ENCODE data around the gene PXMP2. TPM values are rescaled to one million over a fixed set of nuclear protein-coding genes. Genes with fewer than 3 reads are reported as not detected.
"Not testable (repeated sequence)": the region's sequence is repeated elsewhere in the genome, so short reads cannot be mapped to it uniquely, and the experiment has no call there.

The PXMP2 gene
- total RNA-seq, 1 donor, result 19.2 TPM

DNA sequence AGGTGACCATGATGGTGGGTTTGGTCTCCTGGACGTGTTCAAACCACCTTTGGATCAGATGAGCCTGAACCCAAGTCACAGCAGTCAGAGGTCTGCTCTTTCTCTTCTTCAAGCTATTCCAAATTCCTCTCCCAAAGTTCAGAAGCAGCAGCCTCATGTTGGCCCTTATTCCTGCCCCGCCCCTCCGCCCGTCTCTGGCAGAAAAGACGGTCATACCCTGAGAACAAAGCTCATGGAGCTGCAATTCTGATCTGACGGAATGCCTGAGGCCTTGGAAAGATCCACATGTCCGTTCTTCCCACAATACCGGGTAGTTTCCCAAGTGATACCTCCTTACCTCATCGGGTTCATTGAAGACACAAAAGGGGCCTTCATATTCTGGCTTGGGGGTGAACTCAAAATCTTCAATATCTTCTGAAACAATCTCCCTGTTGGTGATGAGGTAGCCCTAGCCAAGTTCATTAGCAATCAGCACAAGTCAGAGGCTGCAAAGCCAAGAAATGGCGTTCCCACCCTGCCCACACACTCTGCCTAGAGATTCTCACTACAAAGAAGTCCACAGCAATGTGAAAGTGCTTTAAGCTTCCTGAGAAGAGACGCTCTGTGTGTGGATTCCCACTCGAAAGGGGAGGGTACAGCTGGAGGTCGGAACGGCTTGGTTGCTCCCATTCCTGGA, 11.5 kb upstream of the PXMP2 start:
- no peak overlapping the region for H3K4me3 ChIP-seq (ENCODE audit: low read depth, low read length)
- DNase-seq (ENCODE audit: low read depth), result no peak
- TF ChIP-seq, protein P1, sequence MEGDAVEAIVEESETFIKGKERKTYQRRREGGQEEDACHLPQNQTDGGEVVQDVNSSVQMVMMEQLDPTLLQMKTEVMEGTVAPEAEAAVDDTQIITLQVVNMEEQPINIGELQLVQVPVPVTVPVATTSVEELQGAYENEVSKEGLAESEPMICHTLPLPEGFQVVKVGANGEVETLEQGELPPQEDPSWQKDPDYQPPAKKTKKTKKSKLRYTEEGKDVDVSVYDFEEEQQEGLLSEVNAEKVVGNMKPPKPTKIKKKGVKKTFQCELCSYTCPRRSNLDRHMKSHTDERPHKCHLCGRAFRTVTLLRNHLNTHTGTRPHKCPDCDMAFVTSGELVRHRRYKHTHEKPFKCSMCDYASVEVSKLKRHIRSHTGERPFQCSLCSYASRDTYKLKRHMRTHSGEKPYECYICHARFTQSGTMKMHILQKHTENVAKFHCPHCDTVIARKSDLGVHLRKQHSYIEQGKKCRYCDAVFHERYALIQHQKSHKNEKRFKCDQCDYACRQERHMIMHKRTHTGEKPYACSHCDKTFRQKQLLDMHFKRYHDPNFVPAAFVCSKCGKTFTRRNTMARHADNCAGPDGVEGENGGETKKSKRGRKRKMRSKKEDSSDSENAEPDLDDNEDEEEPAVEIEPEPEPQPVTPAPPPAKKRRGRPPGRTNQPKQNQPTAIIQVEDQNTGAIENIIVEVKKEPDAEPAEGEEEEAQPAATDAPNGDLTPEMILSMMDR (IDR thresholded peaks at IDR 0.05; ENCODE audit: insufficient read depth, low read length), result no peak

DNA sequence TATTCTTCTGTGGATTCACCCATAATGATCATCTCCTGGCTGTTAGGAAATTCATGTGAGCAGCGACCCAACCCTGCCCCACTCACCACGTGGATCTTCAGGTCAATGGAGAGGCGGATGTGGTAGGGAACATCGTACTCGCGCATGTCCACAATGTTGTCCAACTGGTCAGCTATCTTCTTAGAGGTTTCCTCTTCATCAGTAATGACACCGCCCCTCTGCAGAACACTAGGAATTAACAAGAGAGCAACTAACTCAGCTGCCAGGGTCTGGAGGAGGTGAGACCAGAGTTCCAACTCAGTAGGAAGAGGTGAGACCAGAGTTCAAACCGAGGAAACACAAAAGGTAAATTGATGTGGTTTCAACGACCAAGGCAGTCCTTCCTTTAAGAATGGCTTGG, 9.9 kb upstream of the PXMP2 start:
- TF ChIP-seq, protein P1 (IDR thresholded peaks at IDR 0.05; ENCODE audit: insufficient read depth, low read length), result no peak
- H3K4me3 ChIP-seq (ENCODE audit: low read depth, low read length), result no peak overlapping the region
- no peak for DNase-seq (ENCODE audit: low read depth)

DNA sequence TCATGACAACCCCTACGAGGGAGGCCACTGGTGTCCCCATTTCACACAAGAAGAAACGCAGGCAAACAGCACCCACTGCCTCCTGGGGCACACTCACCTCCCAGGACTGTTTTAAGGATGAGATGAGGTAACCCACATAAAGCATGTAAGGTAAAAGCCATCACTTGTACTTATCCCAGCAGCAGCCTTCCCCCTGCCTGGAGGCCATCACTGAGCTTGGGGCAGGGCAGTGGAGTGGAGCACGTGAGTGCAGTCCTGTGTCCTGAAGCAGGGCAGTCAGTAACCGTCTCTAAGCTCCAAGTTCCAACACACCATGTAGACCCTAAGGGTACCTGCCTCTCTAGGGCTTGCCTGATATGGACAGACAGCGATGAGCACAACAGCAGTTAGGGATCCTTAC, 2.0 kb upstream of the PXMP2 start:
- TF ChIP-seq, protein P1 (IDR thresholded peaks at IDR 0.05; ENCODE audit: insufficient read depth, low read length), result no peak
- peak overlapping the region; percentile 9 for H3K4me3 ChIP-seq (ENCODE audit: low read depth, low read length)
- no peak for DNase-seq (ENCODE audit: low read depth)

DNA sequence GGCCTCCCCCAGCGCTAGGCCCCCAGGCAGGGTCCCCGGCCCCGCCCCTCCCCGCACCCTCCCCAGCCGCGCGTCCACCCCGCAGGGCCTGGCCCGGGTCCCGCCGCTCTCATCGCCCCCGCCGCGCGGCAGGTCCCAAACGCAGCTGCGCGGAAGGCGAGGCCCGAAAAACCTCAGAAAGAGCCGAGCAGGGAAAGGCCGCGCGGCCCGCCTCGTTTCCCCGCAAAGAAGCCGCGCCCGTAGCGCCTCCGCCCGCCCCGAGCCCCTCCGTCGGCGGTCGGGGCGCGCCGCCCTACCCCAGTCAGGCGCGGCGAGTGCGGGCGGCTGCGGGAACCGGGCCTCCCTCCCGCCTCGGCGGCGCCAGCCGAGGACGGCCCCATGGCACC, 569 bp upstream of the PXMP2 start:
- TF ChIP-seq, protein P1 (IDR thresholded peaks at IDR 0.05; ENCODE audit: insufficient read depth, low read length), result no peak
- no peak for DNase-seq (ENCODE audit: low read depth)
- peak overlapping the region; percentile 68 for H3K4me3 ChIP-seq (ENCODE audit: low read depth, low read length)

DNA sequence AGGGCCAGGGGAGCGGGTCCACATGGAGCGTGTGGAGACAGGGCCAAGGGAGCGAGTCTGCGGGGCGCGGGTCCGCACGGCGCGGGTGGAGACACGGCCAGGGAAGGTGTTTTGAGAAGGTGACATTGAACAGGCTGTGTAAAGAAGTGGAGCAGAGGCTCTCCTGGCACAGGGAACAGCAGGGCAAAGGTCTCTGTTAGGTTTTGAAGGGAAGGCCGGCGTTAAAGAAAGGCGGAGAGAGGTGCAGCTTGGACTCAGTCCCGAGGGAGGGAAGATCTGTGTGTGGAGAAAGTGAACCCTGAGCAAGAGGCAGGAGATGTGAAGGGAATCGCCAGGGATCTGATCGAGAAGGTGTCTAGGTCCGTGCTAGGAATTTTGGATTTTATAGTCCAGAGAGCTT, 1.8 kb downstream of the PXMP2 start:
- H3K4me3 ChIP-seq (ENCODE audit: low read depth, low read length), result peak overlapping the region; percentile 17
- TF ChIP-seq, protein P1 (IDR thresholded peaks at IDR 0.05; ENCODE audit: insufficient read depth, low read length), result no peak
- no peak for DNase-seq (ENCODE audit: low read depth)

DNA sequence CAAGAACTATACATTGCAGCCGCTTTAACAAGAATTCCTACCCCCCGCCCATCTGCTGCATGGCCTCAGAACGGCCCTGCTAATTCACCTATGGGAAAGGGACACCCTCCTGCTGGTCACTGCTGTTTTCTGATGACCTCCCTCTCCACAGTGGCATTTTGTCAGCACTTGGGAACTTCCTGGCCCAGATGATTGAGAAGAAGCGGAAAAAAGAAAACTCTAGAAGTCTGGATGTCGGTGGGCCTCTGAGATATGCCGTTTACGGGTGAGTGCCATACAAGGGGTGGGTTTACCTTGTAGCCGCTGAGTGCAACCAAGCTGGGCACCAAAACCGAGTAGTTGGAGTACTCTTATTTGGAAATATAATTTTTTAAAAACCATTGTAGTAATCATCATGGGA, 2.7 kb downstream of the PXMP2 start:
- TF ChIP-seq, protein P1 (IDR thresholded peaks at IDR 0.05; ENCODE audit: insufficient read depth, low read length), result no peak

DNA sequence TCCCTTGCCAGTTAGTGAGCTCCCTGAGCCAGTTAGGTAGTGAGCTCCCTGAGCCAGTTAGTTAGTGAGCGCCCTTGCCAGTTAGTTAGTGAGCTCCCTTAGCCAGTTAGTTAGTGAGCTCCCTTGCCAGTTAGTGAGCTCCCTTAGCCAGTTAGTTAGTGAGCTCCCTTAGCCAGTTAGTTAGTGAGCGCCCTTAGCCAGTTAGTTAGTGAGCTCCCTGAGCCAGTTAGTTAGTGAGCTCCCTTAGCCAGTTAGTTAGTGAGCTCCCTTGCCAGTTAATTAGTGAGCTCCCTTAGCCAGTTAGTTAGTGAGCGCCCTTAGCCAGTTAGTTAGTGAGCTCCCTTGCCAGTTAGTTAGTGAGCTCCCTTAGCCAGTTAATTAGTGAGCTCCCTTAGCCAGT, 4.6 kb downstream of the PXMP2 start:
- DNase-seq (ENCODE audit: low read depth); H3K4me3 ChIP-seq (ENCODE audit: low read depth, low read length): not testable (repeated sequence)

More for the DNA sequence above, 2.7 kb downstream of the PXMP2 start:
- H3K4me3 ChIP-seq (ENCODE audit: low read depth, low read length), result no peak overlapping the region
- DNase-seq (ENCODE audit: low read depth), result no peak

DNA sequence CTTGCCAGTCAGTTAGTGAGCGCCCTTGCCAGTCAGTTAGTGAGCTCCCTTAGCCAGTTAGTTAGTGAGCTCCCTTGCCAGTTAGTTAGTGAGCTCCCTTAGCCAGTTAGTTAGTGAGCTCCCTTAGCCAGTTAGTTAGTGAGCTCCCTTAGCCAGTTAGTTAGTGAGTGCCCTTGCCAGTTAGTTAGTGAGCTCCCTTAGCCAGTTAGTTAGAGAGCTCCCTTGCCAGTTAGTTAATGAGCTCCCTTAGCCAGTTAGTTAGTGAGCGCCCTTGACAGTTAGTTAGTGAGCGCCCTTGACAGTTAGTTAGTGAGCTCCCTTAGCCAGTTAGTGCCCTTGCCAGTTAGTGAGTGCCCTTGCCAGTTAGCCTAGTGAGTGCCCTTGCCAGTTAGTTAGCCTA, 7.5 kb downstream of the PXMP2 start:
- not testable (repeated sequence) for DNase-seq (ENCODE audit: low read depth); H3K4me3 ChIP-seq (ENCODE audit: low read depth, low read length)

Measured in fibroblast of the aortic adventitia (primary cell).